Natural killer cell (primary cell): ENCODE results near the gene ANKRD60. TPM values are rescaled to one million over a fixed set of nuclear protein-coding genes. Genes with fewer than 3 reads are reported as not detected.

Experiments
- ATAC-seq, 3 donors: fragments of 150-1000 bp in 2 of 3; fragments of 200-7000 bp in 1 of 3; cut with Tn5 transposase; 1 replicate in 1 of 3; 2 replicates in 2 of 3; pipeline ENCODE4 v1.10.0; 2021; ENCODE audit warnings: mild to moderate bottlenecking in 2 of 3, moderate library complexity in 2 of 3
- DNase-seq, 2 donors: peaks; one replicate each; pipeline versions ENCODE4 v3.0.0 to v3.0.0-alpha.2; 2013 to 2021; ENCODE audit warnings: mixed read lengths in 1 of 2
- H3K27ac ChIP-seq: one replicate; pipeline ENCODE4 v1.5.1; 2013; ENCODE audit warnings: mild to moderate bottlenecking, low read length
- H3K27me3 ChIP-seq: one replicate; pipeline ENCODE4 v1.6.1; 2013; ENCODE audit warnings: low read length; ENCODE audit not compliant: control insufficient read depth, insufficient read depth
- H3K36me3 ChIP-seq: one replicate; pipeline ENCODE4 v1.6.1; 2013; ENCODE audit warnings: low read length; ENCODE audit not compliant: control insufficient read depth, insufficient read depth
- H3K4me1 ChIP-seq: one replicate; pipeline ENCODE4 v1.6.1; 2013; ENCODE audit warnings: low read length; ENCODE audit not compliant: control insufficient read depth, insufficient read depth
- H3K4me3 ChIP-seq: one replicate; pipeline ENCODE4 v1.5.1; 2013; ENCODE audit warnings: low read length
- H3K9me3 ChIP-seq: one replicate; pipeline ENCODE4 v1.6.1; 2013; ENCODE audit warnings: low read length; ENCODE audit not compliant: control insufficient read depth, insufficient read depth
- H3K27ac Mint-ChIP-seq, 2 donors: one replicate each; pipeline ENCODE4 v1.8.0; 2022; ENCODE audit warnings: mild to moderate bottlenecking in 2 of 2, mixed read lengths in 2 of 2, moderate library complexity in 1 of 2
- H3K27me3 Mint-ChIP-seq, 2 donors: one replicate each; pipeline ENCODE4 v1.8.0; 2022; ENCODE audit warnings: low read depth in 2 of 2, mixed read lengths in 2 of 2
- H3K36me3 Mint-ChIP-seq: one replicate; pipeline ENCODE4 v1.8.0; 2022; ENCODE audit warnings: mixed read lengths
- H3K4me1 Mint-ChIP-seq, 2 donors: one replicate each; pipeline ENCODE4 v1.8.0; 2022; ENCODE audit warnings: mixed read lengths in 2 of 2
- H3K4me3 Mint-ChIP-seq: one replicate; pipeline ENCODE4 v1.8.0; 2022; ENCODE audit warnings: mild to moderate bottlenecking, moderate library complexity, mixed read lengths
- H3K9me3 Mint-ChIP-seq, 2 donors: one replicate each; pipeline ENCODE4 v1.8.0; 2022; ENCODE audit warnings: mixed read lengths in 2 of 2
- WGBS: methylation state at CpG from one replicate; pipeline ENCODE4 v1.1.7; 2013; ENCODE audit warnings: missing lambda C conversion rate; ENCODE audit not compliant: insufficient coverage; 5-methylcytosine and 5-hydroxymethylcytosine counted together
- intact Hi-C: fragments of 100-400 bp; cut with micrococcal nuclease; formaldehyde crosslinking; loops from one replicate; pipeline ENCODE4 v1.14.2; 2022
- total RNA-seq, 4 donors: library from RNA; stranded (reverse); fragments of 120-200 nt in 1 of 4; gene quantifications; one replicate each; pipeline versions ENCODE4 v1.2.3 to v1.2.4, GENCODE V29; 2013 to 2022
- TF ChIP-seq, protein P1 (sequence below): fragments of 200-600 bp; IDR thresholded peaks from one replicate; pipeline ENCODE4 v1.8.0; 2022; ENCODE audit warnings: antibody characterized with exemption

Gene ANKRD60
- total RNA-seq, 3 donors from 2014 or later (not counting 1 experiment from before 2014, with no cell fraction given), result not detected

DNA sequence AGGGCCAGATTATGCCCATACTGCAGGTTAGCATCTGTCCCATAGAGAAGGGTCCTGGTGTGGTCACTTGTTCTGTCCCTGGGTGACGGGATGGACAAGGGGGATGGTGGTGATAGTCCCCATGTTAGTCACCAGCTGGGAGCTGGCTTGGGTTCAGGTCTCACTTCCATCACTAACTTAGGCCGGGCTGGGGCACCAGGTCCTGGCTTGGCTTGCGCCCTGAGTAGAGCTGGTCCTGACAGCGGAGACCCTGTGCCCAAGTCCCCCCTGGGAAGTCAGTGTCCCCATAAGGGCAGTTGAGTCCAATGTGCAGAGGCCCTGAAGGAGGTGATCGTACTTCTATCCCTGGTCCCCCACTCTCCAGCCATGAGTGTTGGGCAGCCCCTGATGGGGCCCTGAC, 52.6 kb downstream of the ANKRD60 start:
- H3K27ac Mint-ChIP-seq, result no peak overlapping the region
- DNase-seq (no peak), ATAC-seq (no peak)
- H3K36me3 Mint-ChIP-seq, result no peaks in the 10 kb centered on the region
- TF ChIP-seq, protein P1, sequence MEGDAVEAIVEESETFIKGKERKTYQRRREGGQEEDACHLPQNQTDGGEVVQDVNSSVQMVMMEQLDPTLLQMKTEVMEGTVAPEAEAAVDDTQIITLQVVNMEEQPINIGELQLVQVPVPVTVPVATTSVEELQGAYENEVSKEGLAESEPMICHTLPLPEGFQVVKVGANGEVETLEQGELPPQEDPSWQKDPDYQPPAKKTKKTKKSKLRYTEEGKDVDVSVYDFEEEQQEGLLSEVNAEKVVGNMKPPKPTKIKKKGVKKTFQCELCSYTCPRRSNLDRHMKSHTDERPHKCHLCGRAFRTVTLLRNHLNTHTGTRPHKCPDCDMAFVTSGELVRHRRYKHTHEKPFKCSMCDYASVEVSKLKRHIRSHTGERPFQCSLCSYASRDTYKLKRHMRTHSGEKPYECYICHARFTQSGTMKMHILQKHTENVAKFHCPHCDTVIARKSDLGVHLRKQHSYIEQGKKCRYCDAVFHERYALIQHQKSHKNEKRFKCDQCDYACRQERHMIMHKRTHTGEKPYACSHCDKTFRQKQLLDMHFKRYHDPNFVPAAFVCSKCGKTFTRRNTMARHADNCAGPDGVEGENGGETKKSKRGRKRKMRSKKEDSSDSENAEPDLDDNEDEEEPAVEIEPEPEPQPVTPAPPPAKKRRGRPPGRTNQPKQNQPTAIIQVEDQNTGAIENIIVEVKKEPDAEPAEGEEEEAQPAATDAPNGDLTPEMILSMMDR, result no peak
- H3K9me3 ChIP-seq, result no peaks in the 10 kb centered on the region
- H3K36me3 ChIP-seq, result no peaks in the 10 kb centered on the region
- H3K4me3 ChIP-seq, result no peak overlapping the region
- WGBS, result 89% methylated on average over 5 of the region's 5 CpGs
- H3K4me3 Mint-ChIP-seq, result no peak overlapping the region
- H3K27me3 Mint-ChIP-seq, result peaks cover 11 to 16% of the 10 kb centered on the region in 2 donors
- intact Hi-C loops, result loop anchor here (10.0 kb wide), 1 partner anchor 521 kb away; no protein-coding TSS in a partner anchor
- peaks cover 5 to 16% of the 10 kb centered on the region in 2 donors for H3K4me1 Mint-ChIP-seq
- H3K9me3 Mint-ChIP-seq, result no peaks in the 10 kb centered on the region
- H3K27me3 ChIP-seq, result no peaks in the 10 kb centered on the region
- H3K27ac ChIP-seq, result no peak overlapping the region
- peaks cover 14% of the 10 kb centered on the region for H3K4me1 ChIP-seq

DNA sequence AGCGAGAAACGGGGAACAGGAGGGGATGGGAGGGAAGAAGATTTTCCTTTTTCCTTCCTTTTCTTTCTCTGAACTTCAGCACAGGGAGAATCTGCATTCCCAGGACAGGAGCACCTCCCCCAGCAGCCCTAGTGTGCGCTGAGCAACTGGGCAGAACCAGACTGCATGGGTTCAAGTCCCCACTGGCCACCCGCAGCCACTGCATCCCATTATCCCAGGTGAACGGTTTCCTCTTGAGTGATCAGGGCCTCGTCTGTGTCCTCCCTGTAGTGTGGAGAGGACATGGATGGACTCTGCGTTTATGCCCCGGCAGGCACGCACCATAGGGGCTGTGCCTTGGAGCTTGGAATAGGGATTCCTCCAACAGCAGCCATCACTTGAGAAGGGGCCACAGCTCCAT, 53.0 kb downstream of the ANKRD60 start:
- Mint-ChIP-seq H3K36me3 (no peaks in the 10 kb centered on the region), H3K4me3 (no peak overlapping the region), H3K4me1 (peaks cover 5 to 16% of the 10 kb centered on the region in 2 donors), H3K9me3 (no peaks in the 10 kb centered on the region), H3K27ac (no peak overlapping the region), H3K27me3 (peaks cover 11 to 16% of the 10 kb centered on the region in 2 donors)
- intact Hi-C loops, result loop anchor here (10.0 kb wide), 1 partner anchor 521 kb away; no protein-coding TSS in a partner anchor
- Histone ChIP-seq H3K36me3 (no peaks in the 10 kb centered on the region), H3K4me1 (peaks cover 14% of the 10 kb centered on the region), H3K27me3 (no peaks in the 10 kb centered on the region), H3K27ac (no peak overlapping the region), H3K9me3 (no peaks in the 10 kb centered on the region), H3K4me3 (no peak overlapping the region)
- ATAC-seq, result no peak
- no peak for DNase-seq
- WGBS, result 93% methylated on average over 9 of the region's 9 CpGs
- TF ChIP-seq, protein P1, result no peak

DNA sequence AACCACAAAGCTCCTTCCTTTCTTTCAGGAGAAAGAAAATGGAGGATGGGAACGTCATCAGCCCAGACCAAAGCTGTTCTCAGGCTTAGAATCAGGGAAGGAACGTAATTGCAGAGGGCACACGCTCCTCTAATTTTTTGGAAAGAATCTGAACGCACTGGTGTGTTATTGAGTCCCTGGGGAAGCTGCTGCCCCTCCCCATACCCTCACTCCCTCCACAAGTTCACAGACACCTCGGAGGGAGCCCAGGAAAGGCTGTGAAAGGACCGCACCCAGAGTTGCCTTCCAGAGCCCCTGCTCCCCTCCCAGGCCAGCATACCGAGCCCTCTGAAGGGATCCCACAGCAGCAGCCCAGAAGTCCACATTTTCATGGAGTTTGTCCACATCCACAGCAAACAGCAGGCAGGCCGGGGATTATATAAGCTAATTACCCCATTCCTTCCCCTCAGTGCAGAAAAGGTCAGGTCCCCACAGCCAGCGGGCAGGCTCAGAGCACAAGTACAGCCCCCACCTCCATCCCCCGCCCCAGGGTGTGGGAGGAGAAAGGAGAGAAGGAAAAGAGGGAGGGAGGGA, 53.7 kb downstream of the ANKRD60 start:
- Histone ChIP-seq H3K27ac (no peak overlapping the region), H3K4me1 (peaks cover 12% of the 10 kb centered on the region), H3K36me3 (no peaks in the 10 kb centered on the region), H3K9me3 (no peaks in the 10 kb centered on the region), H3K4me3 (no peak overlapping the region), H3K27me3 (no peaks in the 10 kb centered on the region)
- Mint-ChIP-seq H3K9me3 (no peaks in the 10 kb centered on the region), H3K4me1 (peaks cover 5 to 13% of the 10 kb centered on the region in 2 donors), H3K36me3 (no peaks in the 10 kb centered on the region), H3K27me3 (peaks cover 11 to 16% of the 10 kb centered on the region in 2 donors), H3K4me3 (no peak overlapping the region), H3K27ac (no peak overlapping the region)
- no peak for DNase-seq
- intact Hi-C loops, result loop anchor here (10.0 kb wide), 1 partner anchor 520 kb away; no protein-coding TSS in a partner anchor
- no peak for ATAC-seq
- TF ChIP-seq, protein P1, result no peak
- WGBS, result 75% methylated on average over 8 of the region's 10 CpGs
